RWPE1 (cell line): ENCODE measurements around the gene FILIP1L.

Experiments used
- CTCF ChIA-PET: fragments of 350-600 bp; sonication (Branson Sonifier 250); formaldehyde crosslinking; extraction: SDS; loops from one replicate; lab custom pipeline; 2021; lab: Yijun Ruan, JAX
- POLR2A ChIA-PET: fragments of 400-600 bp; formaldehyde crosslinking; extraction: SDS; loops from one replicate; lab custom pipeline; 2020; ENCODE audit warnings: antibody characterized with exemption; ENCODE audit not compliant: low non-redundant PET; lab: Yijun Ruan, JAX
- DNase-seq: peaks from one replicate; pipeline ENCODE4 v3.0.0; 2012; ENCODE audit warnings: low spot score
- H3K27ac ChIP-seq: fragments of 450-650 bp; 2 replicates; pipeline ENCODE4 v1.5.1; 2017
- CTCF ChIP-seq: fragments of 450-650 bp; conservative IDR thresholded peaks from 2 replicates; pipeline ENCODE4 v1.5.1; 2017; ENCODE audit warnings: low read depth, mild to moderate bottlenecking

Gene FILIP1L

GRCh38 chr3:100009276-100010086 lies 104.8 kb downstream of the FILIP1L start:
- CTCF ChIA-PET: no interaction called here

GRCh38 chr3:100008081-100008698 lies 106.1 kb downstream of the FILIP1L start:
- POLR2A ChIA-PET: no interaction called here
- DNase-seq: no peak
- TF ChIP-seq CTCF: no peak
- CTCF ChIA-PET: no interaction called here
- H3K27ac ChIP-seq: no peak overlapping the region

More at GRCh38 chr3:100009276-100010086, 104.8 kb downstream of the FILIP1L start:
- DNase-seq: no peak
- POLR2A ChIA-PET: no interaction called here
- no peak for TF ChIP-seq CTCF
- H3K27ac ChIP-seq: no peak overlapping the region

GRCh38 chr3:100007313-100007712 lies 107.0 kb downstream of the FILIP1L start:
- TF ChIP-seq CTCF: no peak
- H3K27ac ChIP-seq: no peak overlapping the region
- no peak for DNase-seq
- POLR2A ChIA-PET: no interaction called here
- CTCF ChIA-PET: interaction anchor here (0.6 to 1.3 kb wide), 2 partner anchors 164 to 249 kb away, joined by 3 to 4 read pairs; no protein-coding TSS in a partner anchor

- TF ChIP-seq CTCF: no peak
- ChIA-PET CTCF (interaction anchor here (0.6 to 1.3 kb wide), 2 partner anchors 164 to 250 kb away, joined by 3 to 4 read pairs; no protein-coding TSS in a partner anchor), POLR2A (interaction anchor here (0.6 kb wide), 1 partner anchor 15 kb away, joined by 8 read pairs; no protein-coding TSS in a partner anchor)
- H3K27ac ChIP-seq: no peak overlapping the region
- no peak for DNase-seq
Measured at GRCh38 chr3:100006570-100007271, 107.6 kb downstream of the FILIP1L start.

GRCh38 chr3:100005665-100006393 lies 108.5 kb downstream of the FILIP1L start:
- ChIA-PET CTCF (no interaction called here), POLR2A (interaction anchor here (0.6 kb wide), 1 partner anchor 16 kb away, joined by 8 read pairs; no protein-coding TSS in a partner anchor)
- no peak for TF ChIP-seq CTCF
- no peak overlapping the region for H3K27ac ChIP-seq
- DNase-seq: no peak

GRCh38 chr3:100004931-100005330 lies 109.4 kb downstream of the FILIP1L start:
- no peak for DNase-seq
- CTCF ChIA-PET: no interaction called here
- no peak for TF ChIP-seq CTCF
- POLR2A ChIA-PET: no interaction called here
- no peak overlapping the region for H3K27ac ChIP-seq
